Sigmoid colon (tissue), 4 donors: Measurements from ENCODE around the gene HS3ST2.

Experiments
- POLR2A ChIP-seq, 2 donors: fragments of 450-650 bp; IDR thresholded peaks; one replicate each; pipeline ENCODE4 v1.6.1; 2016; ENCODE audit warnings: antibody characterized with exemption in 2 of 2, mild to moderate bottlenecking in 2 of 2, moderate library complexity in 2 of 2
- POLR2AphosphoS5 ChIP-seq, 4 donors: sonication (generic); formaldehyde crosslinking; IDR thresholded peaks; one replicate each; pipeline ENCODE4 v1.6.1; 2017; ENCODE audit warnings: antibody characterized with exemption in 4 of 4
- TF ChIP-seq, protein P1 (sequence below), 4 experiments: fragments of 450-650 bp in 3 of 4; fragments of 200-600 bp in 1 of 4; IDR thresholded peaks; one replicate each; pipeline ENCODE4 v1.5.1; 2016 to 2019; ENCODE audit warnings: antibody characterized with exemption in 4 of 4, mild to moderate bottlenecking in 3 of 4, moderate library complexity in 2 of 4

DNA sequence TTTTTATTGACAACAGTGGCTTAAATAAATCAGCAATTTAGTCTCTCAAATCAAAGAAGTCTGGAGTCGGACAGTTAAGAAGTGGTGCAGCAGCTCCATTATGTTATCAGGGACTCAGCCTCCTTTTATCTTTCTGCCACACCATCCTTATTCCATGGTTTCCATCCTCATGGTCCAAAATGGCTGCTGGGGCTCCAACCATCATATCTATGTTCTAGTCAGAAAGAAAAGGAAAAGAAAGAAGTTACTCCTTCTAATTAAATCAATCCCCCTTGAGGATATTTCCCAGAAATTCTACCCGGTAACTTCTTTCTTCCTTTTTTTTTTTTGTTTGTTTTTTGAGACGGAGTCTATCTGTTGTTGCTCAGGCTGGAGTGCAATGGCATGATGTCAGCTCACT lies 109.5 kb downstream of the HS3ST2 start:
- TF ChIP-seq, protein P1, sequence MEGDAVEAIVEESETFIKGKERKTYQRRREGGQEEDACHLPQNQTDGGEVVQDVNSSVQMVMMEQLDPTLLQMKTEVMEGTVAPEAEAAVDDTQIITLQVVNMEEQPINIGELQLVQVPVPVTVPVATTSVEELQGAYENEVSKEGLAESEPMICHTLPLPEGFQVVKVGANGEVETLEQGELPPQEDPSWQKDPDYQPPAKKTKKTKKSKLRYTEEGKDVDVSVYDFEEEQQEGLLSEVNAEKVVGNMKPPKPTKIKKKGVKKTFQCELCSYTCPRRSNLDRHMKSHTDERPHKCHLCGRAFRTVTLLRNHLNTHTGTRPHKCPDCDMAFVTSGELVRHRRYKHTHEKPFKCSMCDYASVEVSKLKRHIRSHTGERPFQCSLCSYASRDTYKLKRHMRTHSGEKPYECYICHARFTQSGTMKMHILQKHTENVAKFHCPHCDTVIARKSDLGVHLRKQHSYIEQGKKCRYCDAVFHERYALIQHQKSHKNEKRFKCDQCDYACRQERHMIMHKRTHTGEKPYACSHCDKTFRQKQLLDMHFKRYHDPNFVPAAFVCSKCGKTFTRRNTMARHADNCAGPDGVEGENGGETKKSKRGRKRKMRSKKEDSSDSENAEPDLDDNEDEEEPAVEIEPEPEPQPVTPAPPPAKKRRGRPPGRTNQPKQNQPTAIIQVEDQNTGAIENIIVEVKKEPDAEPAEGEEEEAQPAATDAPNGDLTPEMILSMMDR (IDR thresholded peaks at IDR 0.05), result no peak
- no peak for TF ChIP-seq POLR2A (IDR thresholded peaks at IDR 0.05)
- TF ChIP-seq POLR2AphosphoS5 (IDR thresholded peaks at IDR 0.05), result no peak
